HEK293T (cell line): ENCODE measurements around the gene CIB2.

Experiments used
- ARNT ChIP-seq: fragments of 450-650 bp; IDR thresholded peaks from 2 replicates; pipeline ENCODE4 v1.6.1; 2017; ENCODE audit warnings: mild to moderate bottlenecking
- BHLHE40 ChIP-seq: fragments of 450-650 bp; IDR thresholded peaks from 2 replicates; pipeline ENCODE4 v1.6.1; 2016; ENCODE audit warnings: mild to moderate bottlenecking, moderate library complexity, borderline replicate concordance
- CTBP1 ChIP-seq: fragments of 450-650 bp; IDR thresholded peaks from 2 replicates; pipeline ENCODE4 v1.6.1; 2016; ENCODE audit warnings: borderline replicate concordance
- FOXA1 ChIP-seq: fragments of 450-650 bp; IDR thresholded peaks from 2 replicates; pipeline ENCODE4 v1.6.1; 2016; ENCODE audit warnings: mild to moderate bottlenecking
- HDGF ChIP-seq: fragments of 450-650 bp; IDR thresholded peaks from 2 replicates; pipeline ENCODE4 v1.6.1; 2017; ENCODE audit warnings: antibody characterized with exemption, borderline replicate concordance
- L3MBTL2 ChIP-seq: fragments of 450-650 bp; conservative IDR thresholded peaks from 2 replicates; pipeline ENCODE4 v1.6.1; 2016; ENCODE audit warnings: mild to moderate bottlenecking
- SUZ12 ChIP-seq: fragments of 450-650 bp; IDR thresholded peaks from 2 replicates; pipeline ENCODE4 v1.6.1; 2016; ENCODE audit warnings: mild to moderate bottlenecking

DNA sequence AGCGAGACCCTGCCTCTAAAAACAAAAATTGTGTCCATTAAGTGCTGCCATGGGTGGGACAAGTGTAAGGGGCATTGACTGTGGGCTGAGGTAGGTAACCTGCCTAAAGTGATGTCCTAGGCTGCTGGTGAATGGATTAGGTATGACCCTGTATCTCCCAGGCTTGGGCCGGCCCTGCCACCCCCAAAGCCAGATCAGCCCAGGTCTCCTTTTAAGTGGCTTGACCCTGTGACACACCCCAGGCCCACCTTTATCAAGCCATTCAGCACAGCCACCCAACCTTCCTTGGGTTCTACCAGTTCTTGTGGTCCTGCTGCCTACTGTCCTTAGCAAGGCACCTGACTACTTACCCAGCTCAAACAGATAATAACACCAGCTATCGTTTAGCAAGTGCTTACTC lies 18.7 kb downstream of the CIB2 start:
- no peak for TF ChIP-seq BHLHE40
- no peak for TF ChIP-seq FOXA1
- TF ChIP-seq SUZ12, result no peak
- TF ChIP-seq L3MBTL2, result no peak
- TF ChIP-seq HDGF, result no peak
- no peak for TF ChIP-seq CTBP1
- no peak for TF ChIP-seq ARNT
